ENCODE measurements around the gene SLC6A2.

SLC6A2 gene

GRCh38 chr16:55671974-55672280, 16.1 kb downstream of the SLC6A2 start:
- DNase-seq (ENCODE audit: low spot score): no peak

GRCh38 chr16:55672471-55672870, 16.7 kb downstream of the SLC6A2 start:
- DNase-seq (ENCODE audit: low spot score): peak; percentile 35

GRCh38 chr16:55678161-55678821, 22.5 kb downstream of the SLC6A2 start:
- no peak for DNase-seq (ENCODE audit: low spot score)

- no peak for DNase-seq (ENCODE audit: low spot score)
Observed at GRCh38 chr16:55682086-55682485, 26.3 kb downstream of the SLC6A2 start.

GRCh38 chr16:55685973-55686372, 30.2 kb downstream of the SLC6A2 start:
- no peak for DNase-seq (ENCODE audit: low spot score)

- DNase-seq (ENCODE audit: low spot score): no peak
Observed at GRCh38 chr16:55686671-55687070, 30.9 kb downstream of the SLC6A2 start.

- no peak for DNase-seq (ENCODE audit: low spot score)
Observed at GRCh38 chr16:55687802-55688201, 32.0 kb downstream of the SLC6A2 start.

GRCh38 chr16:55690841-55691240, 35.1 kb downstream of the SLC6A2 start:
- DNase-seq (ENCODE audit: low spot score): no peak

GRCh38 chr16:55691771-55692170, 36.0 kb downstream of the SLC6A2 start:
- DNase-seq (ENCODE audit: low spot score): no peak

GRCh38 chr16:55695595-55695994, 39.8 kb downstream of the SLC6A2 start:
- DNase-seq (ENCODE audit: low spot score): no peak

GRCh38 chr16:55697867-55698266, 42.1 kb downstream of the SLC6A2 start:
- no peak for DNase-seq (ENCODE audit: low spot score)

GRCh38 chr16:55698331-55698730, 42.5 kb downstream of the SLC6A2 start:
- DNase-seq (ENCODE audit: low spot score): no peak

- no peak for DNase-seq (ENCODE audit: low spot score)
Observed at GRCh38 chr16:55698946-55699345, 43.2 kb downstream of the SLC6A2 start.

- DNase-seq (ENCODE audit: low spot score): no peak
Observed at GRCh38 chr16:55699616-55700015, 43.8 kb downstream of the SLC6A2 start.

- DNase-seq (ENCODE audit: low spot score): no peak
Observed at GRCh38 chr16:55700067-55700466, 44.3 kb downstream of the SLC6A2 start.

GRCh38 chr16:55700961-55701360, 45.2 kb downstream of the SLC6A2 start:
- DNase-seq (ENCODE audit: low spot score): no peak

GRCh38 chr16:55701442-55702319, 45.9 kb downstream of the SLC6A2 start:
- peak; percentile 16 for DNase-seq (ENCODE audit: low spot score)

GRCh38 chr16:55703003-55704001, 47.5 kb downstream of the SLC6A2 start:
- peak; percentile 45 for DNase-seq (ENCODE audit: low spot score)

GRCh38 chr16:55706739-55707384, 51.1 kb downstream of the SLC6A2 start:
- no peak for DNase-seq (ENCODE audit: low spot score)

- DNase-seq (ENCODE audit: low spot score): no peak
Observed at GRCh38 chr16:55709801-55710200, 54.0 kb downstream of the SLC6A2 start.

- DNase-seq (ENCODE audit: low spot score): no peak
Observed at GRCh38 chr16:55710466-55710865, 54.7 kb downstream of the SLC6A2 start.
